HEK293T (cell line): ENCODE measurements around the gene ZNF81.
"Not testable (repeated sequence)": the region's sequence is repeated elsewhere in the genome, so short reads cannot be mapped to it uniquely, and the experiment has no call there.

Experiments
- CTCF ChIA-PET: fragments of 350-600 bp; formaldehyde crosslinking; extraction: SDS; loops from one replicate; lab custom pipeline; 2021; ENCODE audit warnings: antibody characterized with exemption, inconsistent platforms; lab: Yijun Ruan, JAX
- POLR2A ChIA-PET: fragments of 350-600 bp; formaldehyde crosslinking; extraction: SDS; loops from one replicate; lab custom pipeline; 2020; ENCODE audit warnings: antibody characterized with exemption, inconsistent platforms; lab: Yijun Ruan, JAX
- DNase-seq: peaks from one replicate; pipeline ENCODE4 v3.0.0; 2012; ENCODE audit warnings: mixed read lengths; ENCODE audit errors: extremely low spot score
- ARNT ChIP-seq: fragments of 450-650 bp; IDR thresholded peaks from 2 replicates; pipeline ENCODE4 v1.6.1; 2017; ENCODE audit warnings: mild to moderate bottlenecking
- BHLHE40 ChIP-seq: fragments of 450-650 bp; IDR thresholded peaks from 2 replicates; pipeline ENCODE4 v1.6.1; 2016; ENCODE audit warnings: mild to moderate bottlenecking, moderate library complexity, borderline replicate concordance
- CTBP1 ChIP-seq: fragments of 450-650 bp; IDR thresholded peaks from 2 replicates; pipeline ENCODE4 v1.6.1; 2016; ENCODE audit warnings: borderline replicate concordance
- ELF4 ChIP-seq: fragments of 450-650 bp; IDR thresholded peaks from 2 replicates; pipeline ENCODE4 v1.6.1; 2017; ENCODE audit warnings: antibody characterized with exemption
- FOXA1 ChIP-seq: fragments of 450-650 bp; IDR thresholded peaks from 2 replicates; pipeline ENCODE4 v1.6.1; 2016; ENCODE audit warnings: mild to moderate bottlenecking
- FOXK2 ChIP-seq: fragments of 450-650 bp; IDR thresholded peaks from 2 replicates; pipeline ENCODE4 v1.6.1; 2016; ENCODE audit warnings: mild to moderate bottlenecking
- FOXM1 ChIP-seq: fragments of 450-650 bp; IDR thresholded peaks from 2 replicates; pipeline ENCODE4 v1.6.1; 2017; ENCODE audit warnings: mild to moderate bottlenecking, borderline replicate concordance
- HDGF ChIP-seq: fragments of 450-650 bp; IDR thresholded peaks from 2 replicates; pipeline ENCODE4 v1.6.1; 2017; ENCODE audit warnings: antibody characterized with exemption, borderline replicate concordance
- L3MBTL2 ChIP-seq: fragments of 450-650 bp; conservative IDR thresholded peaks from 2 replicates; pipeline ENCODE4 v1.6.1; 2016; ENCODE audit warnings: mild to moderate bottlenecking
- LEF1 ChIP-seq: fragments of 450-650 bp; IDR thresholded peaks from 2 replicates; pipeline ENCODE4 v1.6.1; 2017; ENCODE audit warnings: mild to moderate bottlenecking, borderline replicate concordance
- NFRKB ChIP-seq: fragments of 450-650 bp; IDR thresholded peaks from 2 replicates; pipeline ENCODE4 v1.6.1; 2016; ENCODE audit warnings: mild to moderate bottlenecking, moderate library complexity
- PKNOX1 ChIP-seq: fragments of 450-650 bp; IDR thresholded peaks from 2 replicates; pipeline ENCODE4 v1.6.1; 2016
- SP1 ChIP-seq: fragments of 450-650 bp; IDR thresholded peaks from 2 replicates; pipeline ENCODE4 v1.6.1; 2017
- SUZ12 ChIP-seq: fragments of 450-650 bp; IDR thresholded peaks from 2 replicates; pipeline ENCODE4 v1.6.1; 2016; ENCODE audit warnings: mild to moderate bottlenecking
- TARDBP ChIP-seq: fragments of 450-650 bp; IDR thresholded peaks from 2 replicates; pipeline ENCODE4 v1.6.1; 2016
- ZNF384 ChIP-seq: fragments of 450-650 bp; IDR thresholded peaks from 2 replicates; pipeline ENCODE4 v1.6.1; 2016

The ZNF81 gene

GRCh38 chrX:47844117-47844516 is 7.4 kb downstream of the ZNF81 start:
- CTCF ChIA-PET = interaction anchor here (0.6 kb wide), 1 partner anchor 222 kb away, joined by 3 read pairs; no protein-coding TSS in a partner anchor
- TF ChIP-seq ZNF384 = no peak
- TF ChIP-seq L3MBTL2 = no peak
- TF ChIP-seq TARDBP = no peak
- no peak for TF ChIP-seq FOXK2
- TF ChIP-seq ELF4 = no peak
- TF ChIP-seq CTBP1 = no peak
- no peak for TF ChIP-seq FOXM1
- TF ChIP-seq PKNOX1 = no peak
- no peak for TF ChIP-seq BHLHE40
- no peak for TF ChIP-seq SUZ12
- no peak for TF ChIP-seq LEF1
- no peak for TF ChIP-seq NFRKB
- no peak for TF ChIP-seq ARNT
- POLR2A ChIA-PET = no interaction called here
- DNase-seq = no peak

GRCh38 chrX:47846040-47846439 is 9.3 kb downstream of the ZNF81 start:
- no peak for DNase-seq
- TF ChIP-seq ELF4 (no peak), SP1 (no peak), TARDBP (no peak), BHLHE40 (no peak), ARNT (no peak), SUZ12 (no peak), FOXK2 (no peak), LEF1 (no peak), NFRKB (no peak), HDGF (no peak), FOXM1 (no peak), PKNOX1 (no peak), L3MBTL2 (no peak), CTBP1 (no peak), FOXA1 (no peak)
- ChIA-PET CTCF (no interaction called here), POLR2A (no interaction called here)

GRCh38 chrX:47849778-47850177 is 13.1 kb downstream of the ZNF81 start:
- TF ChIP-seq ARNT (no peak), FOXM1 (no peak), ZNF384 (no peak), BHLHE40 (no peak), L3MBTL2 (no peak), FOXA1 (no peak), ELF4 (no peak), NFRKB (no peak), SP1 (no peak), CTBP1 (no peak), LEF1 (no peak), FOXK2 (no peak)
- ChIA-PET POLR2A (no interaction called here), CTCF (no interaction called here)
- no peak for DNase-seq

- CTCF ChIA-PET, DNase-seq, POLR2A ChIA-PET: not testable (repeated sequence)
Measured at GRCh38 chrX:47850389-47850788, 13.7 kb downstream of the ZNF81 start.

GRCh38 chrX:47850901-47851300 is 14.2 kb downstream of the ZNF81 start:
- no peak for DNase-seq
- TF ChIP-seq FOXA1 (no peak), L3MBTL2 (no peak), TARDBP (no peak), SP1 (no peak), SUZ12 (no peak), ZNF384 (no peak), FOXK2 (no peak), CTBP1 (no peak), HDGF (no peak), NFRKB (no peak), PKNOX1 (no peak), FOXM1 (no peak), LEF1 (no peak), ELF4 (no peak), BHLHE40 (no peak), ARNT (no peak)
- ChIA-PET CTCF (no interaction called here), POLR2A (no interaction called here)

- DNase-seq = no peak
- TF ChIP-seq HDGF (no peak), ELF4 (no peak), FOXK2 (no peak), LEF1 (no peak), BHLHE40 (no peak), PKNOX1 (no peak), ARNT (no peak)
- CTCF ChIA-PET = interaction anchor here (1.5 kb wide), 1 partner anchor 173 kb away, joined by 5 read pairs; no protein-coding TSS in a partner anchor
- POLR2A ChIA-PET = no interaction called here
Measured at GRCh38 chrX:47854474-47854873, 17.8 kb downstream of the ZNF81 start.
